Sigmoid colon (tissue), 4 donors: ENCODE results near the gene MYO19.

ENCODE experiments used
- EP300 ChIP-seq, 4 donors: sonication (generic); formaldehyde crosslinking; IDR thresholded peaks; one replicate each; pipeline ENCODE4 v1.6.1; 2017; ENCODE audit warnings: antibody characterized with exemption in 4 of 4
- POLR2A ChIP-seq, 2 donors: fragments of 450-650 bp; IDR thresholded peaks; one replicate each; pipeline ENCODE4 v1.6.1; 2016; ENCODE audit warnings: antibody characterized with exemption in 2 of 2, mild to moderate bottlenecking in 2 of 2, moderate library complexity in 2 of 2
- POLR2AphosphoS5 ChIP-seq, 4 donors: sonication (generic); formaldehyde crosslinking; IDR thresholded peaks; one replicate each; pipeline ENCODE4 v1.6.1; 2017; ENCODE audit warnings: antibody characterized with exemption in 4 of 4
- TF ChIP-seq, protein P1 (sequence below), 4 experiments: fragments of 450-650 bp in 3 of 4; fragments of 200-600 bp in 1 of 4; IDR thresholded peaks; one replicate each; pipeline ENCODE4 v1.5.1; 2016 to 2019; ENCODE audit warnings: antibody characterized with exemption in 4 of 4, mild to moderate bottlenecking in 3 of 4, moderate library complexity in 2 of 4

DNA sequence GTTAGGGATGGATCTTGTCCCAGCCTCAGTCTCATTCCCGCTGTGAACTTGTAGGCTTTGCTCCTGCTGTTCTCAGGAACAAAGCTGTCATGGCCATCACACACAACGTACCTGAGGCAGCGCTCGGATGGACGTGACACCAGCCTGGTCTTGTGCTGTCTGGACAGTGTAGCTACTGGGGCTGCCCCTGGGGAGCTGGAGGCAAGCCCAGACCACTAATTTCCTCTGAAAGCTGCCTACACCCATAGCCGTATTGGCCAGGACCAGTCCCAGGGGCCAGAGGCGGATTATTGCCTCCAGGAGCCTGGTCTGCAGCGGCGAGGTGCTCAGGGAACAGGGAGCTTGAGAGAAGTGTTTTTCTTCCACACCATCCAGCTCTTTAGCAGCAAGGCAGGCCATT lies 36.5 kb downstream of the MYO19 start:
- TF ChIP-seq, protein P1, sequence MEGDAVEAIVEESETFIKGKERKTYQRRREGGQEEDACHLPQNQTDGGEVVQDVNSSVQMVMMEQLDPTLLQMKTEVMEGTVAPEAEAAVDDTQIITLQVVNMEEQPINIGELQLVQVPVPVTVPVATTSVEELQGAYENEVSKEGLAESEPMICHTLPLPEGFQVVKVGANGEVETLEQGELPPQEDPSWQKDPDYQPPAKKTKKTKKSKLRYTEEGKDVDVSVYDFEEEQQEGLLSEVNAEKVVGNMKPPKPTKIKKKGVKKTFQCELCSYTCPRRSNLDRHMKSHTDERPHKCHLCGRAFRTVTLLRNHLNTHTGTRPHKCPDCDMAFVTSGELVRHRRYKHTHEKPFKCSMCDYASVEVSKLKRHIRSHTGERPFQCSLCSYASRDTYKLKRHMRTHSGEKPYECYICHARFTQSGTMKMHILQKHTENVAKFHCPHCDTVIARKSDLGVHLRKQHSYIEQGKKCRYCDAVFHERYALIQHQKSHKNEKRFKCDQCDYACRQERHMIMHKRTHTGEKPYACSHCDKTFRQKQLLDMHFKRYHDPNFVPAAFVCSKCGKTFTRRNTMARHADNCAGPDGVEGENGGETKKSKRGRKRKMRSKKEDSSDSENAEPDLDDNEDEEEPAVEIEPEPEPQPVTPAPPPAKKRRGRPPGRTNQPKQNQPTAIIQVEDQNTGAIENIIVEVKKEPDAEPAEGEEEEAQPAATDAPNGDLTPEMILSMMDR (IDR thresholded peaks at IDR 0.05): no peak
- TF ChIP-seq EP300 (IDR thresholded peaks at IDR 0.05) (no peak), POLR2AphosphoS5 (IDR thresholded peaks at IDR 0.05) (no peak), POLR2A (IDR thresholded peaks at IDR 0.05) (no peak)
